PC-3 (cell line): ENCODE measurements around the gene GPR108. TPM values are rescaled to one million over a fixed set of nuclear protein-coding genes. Genes with fewer than 3 reads are reported as not detected.

ENCODE experiments used
- ATAC-seq: fragments of 200-7000 bp; cut with Tn5 transposase; 2 replicates; pipeline ENCODE4 v1.9.1; 2020; ENCODE audit warnings: mild to moderate bottlenecking, moderate library complexity
- BruUV-seq: library from RNA; stranded (reverse); fragments of 400-500 nt; replicated peaks from 2 replicates; lab custom pipeline; 2021; lab: Mats Ljungman, UMichigan
- CTCF ChIA-PET: fragments of 300-600 bp; sonication (Branson Sonifier 250); formaldehyde crosslinking; loops from one replicate; lab custom pipeline; 2022; ENCODE audit warnings: antibody characterized with exemption; lab: Charles Lee
- POLR2A ChIA-PET: fragments of 300-600 bp; sonication (Branson Sonifier 250); formaldehyde crosslinking; loops from one replicate; lab custom pipeline; 2022; ENCODE audit warnings: antibody characterized with exemption; ENCODE audit not compliant: unreplicated experiment; lab: Charles Lee
- DNase-seq: peaks from one replicate; pipeline ENCODE4 v3.0.0-alpha.2; 2015
- H2AFZ ChIP-seq: fragments of 300-600 bp; sonication (generic); 2 replicates; pipeline ENCODE4 v1.6.0; 2016; ENCODE audit warnings: antibody characterized with exemption, low read length
- H3F3A ChIP-seq: fragments of 300-600 bp; sonication (generic); one replicate; pipeline ENCODE4 v1.6.0; 2017; ENCODE audit warnings: antibody characterized with exemption, low read length, control low read depth, mild to moderate bottlenecking; ENCODE audit not compliant: unreplicated experiment
- H3K27ac ChIP-seq: fragments of 300-600 bp; sonication (generic); 2 replicates; pipeline ENCODE4 v1.5.1; 2016; ENCODE audit warnings: mild to moderate bottlenecking, low read length
- H3K27me3 ChIP-seq: fragments of 300-600 bp; sonication (generic); 2 replicates; pipeline ENCODE4 v1.6.1; 2016; ENCODE audit warnings: low read length, mixed read lengths
- H3K36me3 ChIP-seq: fragments of 300-600 bp; sonication (generic); 2 replicates; pipeline ENCODE4 v1.6.1; 2016; ENCODE audit warnings: low read depth, mixed run types, low read length, mixed read lengths
- H3K4me1 ChIP-seq: fragments of 300-600 bp; sonication (generic); 2 replicates; pipeline ENCODE4 v1.5.1; 2016; ENCODE audit warnings: low read length; ENCODE audit not compliant: insufficient read depth
- H3K4me2 ChIP-seq: fragments of 300-600 bp; sonication (generic); 2 replicates; pipeline ENCODE4 v1.6.0; 2016; ENCODE audit warnings: low read length
- H3K4me3 ChIP-seq: fragments of 300-600 bp; sonication (generic); 2 replicates; pipeline ENCODE4 v1.5.1; 2016; ENCODE audit warnings: mild to moderate bottlenecking, low read length, mixed read lengths
- H3K79me2 ChIP-seq: fragments of 300-600 bp; sonication (generic); 2 replicates; pipeline ENCODE4 v1.6.1; 2017; ENCODE audit warnings: low read length, mixed read lengths
- H3K9ac ChIP-seq: fragments of 300-600 bp; sonication (generic); 2 replicates; pipeline ENCODE4 v1.6.0; 2016; ENCODE audit warnings: mild to moderate bottlenecking, low read length
- H3K9me2 ChIP-seq: fragments of 300-600 bp; sonication (generic); replicated peaks from 2 replicates; pipeline ENCODE4 v1.6.1; 2016; ENCODE audit warnings: mixed run types, low read length, mixed read lengths
- H3K9me3 ChIP-seq: fragments of 300-600 bp; sonication (generic); 2 replicates; pipeline ENCODE4 v1.6.1; 2016; ENCODE audit warnings: low read length, mixed read lengths
- H4K20me1 ChIP-seq: fragments of 300-600 bp; sonication (generic); 2 replicates; pipeline ENCODE4 v1.6.1; 2016; ENCODE audit warnings: low read length, mixed read lengths
- CTCF ChIP-seq: fragments of 300-600 bp; sonication (generic); conservative IDR thresholded peaks from 2 replicates; pipeline ENCODE4 v1.5.1; 2017; ENCODE audit warnings: antibody characterized with exemption, low read depth, mild to moderate bottlenecking, low read length
- EZH2 ChIP-seq: fragments of 300-600 bp; sonication (generic); IDR thresholded peaks from one replicate; pipeline ENCODE4 v1.6.1; 2017; ENCODE audit warnings: antibody characterized with exemption, mild to moderate bottlenecking, low read length; ENCODE audit not compliant: unreplicated experiment
- EZH2phosphoT487 ChIP-seq: fragments of 300-600 bp; sonication (generic); IDR thresholded peaks from 2 replicates; pipeline ENCODE4 v1.6.1; 2018; ENCODE audit warnings: mild to moderate bottlenecking, antibody characterized with exemption, low read length, borderline replicate concordance
- intact Hi-C: fragments of 100-400 bp; cut with micrococcal nuclease; formaldehyde crosslinking; loops from 2 replicates; pipeline ENCODE4 v1.9.0; 2023
- total RNA-seq: library from RNA; depleted of rRNA; stranded (reverse); fragments of >200 nt; gene quantifications from 2 replicates; pipeline ENCODE4 v1.2.3, GENCODE V29; 2014

Gene GPR108
- total RNA-seq, 1 experiment from 2014 or later, result 78.7 TPM

GRCh38 chr19:6760606-6761005 lies 23.2 kb upstream of the GPR108 start:
- DNase-seq (no peak), ATAC-seq (no peak)
- Histone ChIP-seq H3K79me2 (peaks cover 52% of the 10 kb centered on the region), H4K20me1 (0 out of 2 replicates have a peak, but pooled peaks cover 4% of the 10 kb centered on the region), H3K4me2 (no peak overlapping the region), H3K4me3 (no peak overlapping the region), H3K4me1 (peaks cover 14% of the 10 kb centered on the region), H2AFZ (no peak overlapping the region), H3K9me3 (no peaks in the 10 kb centered on the region), H3K9me2 (no peaks in the 10 kb centered on the region), H3F3A (peaks cover 5% of the 10 kb centered on the region), H3K27ac (no peak overlapping the region), H3K9ac (no peak overlapping the region), H3K36me3 (peaks cover 41% of the 10 kb centered on the region), H3K27me3 (no peaks in the 10 kb centered on the region)
- TF ChIP-seq CTCF (no peak), EZH2 (no peak), EZH2phosphoT487 (no peak)
- ChIA-PET CTCF (no interaction called here), POLR2A (no interaction called here)
- no TSS peak for BruUV-seq
- intact Hi-C loops, result no loop called here

GRCh38 chr19:6754653-6755463 lies 17.5 kb upstream of the GPR108 start:
- H3K9me3 ChIP-seq, result no peaks in the 10 kb centered on the region
- H3K4me3 ChIP-seq, result no peak overlapping the region
- H3F3A ChIP-seq, result peaks cover 5% of the 10 kb centered on the region
- no peak overlapping the region for H2AFZ ChIP-seq
- no peak for DNase-seq
- H3K4me2 ChIP-seq, result no peak overlapping the region
- H3K4me1 ChIP-seq, result no peaks in the 10 kb centered on the region
- peaks cover 58% of the 10 kb centered on the region for H3K36me3 ChIP-seq
- no peak overlapping the region for H3K9ac ChIP-seq
- H3K79me2 ChIP-seq, result no peaks in the 10 kb centered on the region
- intact Hi-C loops, result no loop called here
- H3K9me2 ChIP-seq, result no peaks in the 10 kb centered on the region
- no peak overlapping the region for H3K27ac ChIP-seq
- TF ChIP-seq EZH2, result no peak
- ChIA-PET CTCF (no interaction called here), POLR2A (no interaction called here)
- ATAC-seq, result no peak
- 0 out of 2 replicates have a peak, but pooled peaks cover 4% of the 10 kb centered on the region for H4K20me1 ChIP-seq
- no peaks in the 10 kb centered on the region for H3K27me3 ChIP-seq
- BruUV-seq, result TSS peak; percentile 10

GRCh38 chr19:6754136-6754535 lies 16.8 kb upstream of the GPR108 start:
- ATAC-seq, result no peak
- Histone ChIP-seq H3K4me1 (no peaks in the 10 kb centered on the region), H3K4me3 (no peak overlapping the region), H3K79me2 (no peaks in the 10 kb centered on the region), H3K36me3 (peaks cover 56% of the 10 kb centered on the region), H3K9me3 (no peaks in the 10 kb centered on the region), H3F3A (peaks cover 5% of the 10 kb centered on the region), H2AFZ (no peak overlapping the region), H3K4me2 (no peak overlapping the region), H3K9me2 (no peaks in the 10 kb centered on the region), H3K9ac (no peak overlapping the region), H3K27me3 (no peaks in the 10 kb centered on the region), H4K20me1 (0 out of 2 replicates have a peak, but pooled peaks cover 4% of the 10 kb centered on the region), H3K27ac (no peak overlapping the region)
- ChIA-PET CTCF (no interaction called here), POLR2A (no interaction called here)
- TF ChIP-seq EZH2 (no peak), CTCF (no peak), EZH2phosphoT487 (no peak)
- BruUV-seq, result no TSS peak
- no peak for DNase-seq
- intact Hi-C loops, result no loop called here
